A549 treated with Mapracorat at 1 μM for 4 hours (cell line): Measurements from ENCODE around the gene MC2R. TPM values are rescaled to one million over a fixed set of nuclear protein-coding genes. Genes with fewer than 3 reads are reported as not detected.

Experiments used
- total RNA-seq: library from RNA; stranded (reverse); fragments of 200-300 nt; extraction: Qiagen RNA extraction; gene quantifications from 5 replicates; pipeline ENCODE4 v1.2.3, GENCODE V29; 2022

The MC2R gene
- total RNA-seq: not detected in 5 replicates

DNA sequence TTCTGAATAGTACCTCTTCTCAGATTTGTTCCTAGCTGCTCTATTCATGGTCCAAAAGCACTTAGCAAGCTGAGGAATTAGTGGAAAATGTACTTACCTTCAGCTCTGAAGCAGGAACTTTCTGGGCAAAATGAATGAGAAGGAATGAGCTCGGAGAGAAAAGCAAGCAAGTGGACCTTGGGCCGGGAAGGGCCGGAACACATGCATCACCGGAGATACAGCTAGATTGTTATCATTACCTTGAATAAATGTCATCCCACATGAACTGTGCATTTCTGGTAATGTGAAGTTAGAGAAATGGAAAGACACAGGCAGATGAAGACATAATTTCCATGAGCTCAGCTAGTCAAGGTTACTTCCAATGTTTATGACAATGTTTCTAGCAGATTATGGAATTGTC lies at the start of gene MC2R:
MC2R (minus strand) TSS at position 146 of the 400 bp plus-strand sequence. CDS start 30,018 bp downstream, outside the sequence.

Other genes with a start within 250 kb of the MC2R start
- gene FAM210A, start 189.0 kb downstream of the MC2R start, total RNA-seq: 19.5 to 26.9 TPM (median 23.8 TPM) in 5 replicates
- gene RNMT, start 188.9 kb downstream of the MC2R start, total RNA-seq: 16.6 to 20.4 TPM (median 17.6 TPM) in 5 replicates
- not detected in 5 replicates for gene MC5R, start 91.4 kb downstream of the MC2R start, total RNA-seq
- gene ZNF519, start 216.9 kb upstream of the MC2R start, total RNA-seq: 1.2 to 2.0 TPM (median 1.3 TPM) in 5 replicates